CD14-positive monocyte (primary cell): ENCODE measurements around the gene MYO7B. TPM values are rescaled to one million over a fixed set of nuclear protein-coding genes. Genes with fewer than 3 reads are reported as not detected.

Experiments
- DNase-seq, 3 donors: peaks; one replicate each; pipeline ENCODE4 v3.0.0-alpha.2; 2011 to 2022
- H2AFZ ChIP-seq: 2 replicates; pipeline ENCODE4 v1.6.0; 2012; ENCODE audit warnings: mild to moderate bottlenecking, low read depth, low read length, inconsistent platforms; ENCODE audit not compliant: insufficient read depth, poor library complexity, severe bottlenecking
- H3K27ac ChIP-seq, 2 donors: 1 replicate in 1 of 2; 2 replicates in 1 of 2; pipeline ENCODE4 v1.5.1; 2012 to 2013; ENCODE audit warnings: low read length in 2 of 2, control low read depth in 1 of 2, inconsistent platforms in 1 of 2, low read depth in 1 of 2, mild to moderate bottlenecking in 1 of 2
- H3K27me3 ChIP-seq, 2 donors: one replicate each; pipeline versions ENCODE4 v1.6.0 to v1.6.1; 2011 to 2013; ENCODE audit warnings: low read length in 2 of 2; ENCODE audit not compliant: control insufficient read depth in 2 of 2, insufficient read depth in 2 of 2
- H3K36me3 ChIP-seq, 2 donors: replicated peaks in 1 of 2; 1 replicate in 1 of 2; 2 replicates in 1 of 2; pipeline versions ENCODE4 v1.5.1 to v1.6.1; 2012 to 2013; ENCODE audit warnings: low read length in 2 of 2, control low read depth in 1 of 2, inconsistent platforms in 1 of 2, mild to moderate bottlenecking in 1 of 2; ENCODE audit not compliant: insufficient read depth in 2 of 2, control insufficient read depth in 1 of 2
- H3K4me1 ChIP-seq, 2 donors: 1 replicate in 1 of 2; 2 replicates in 1 of 2; pipeline versions ENCODE4 v1.5.1 to v1.6.1; 2012 to 2013; ENCODE audit warnings: low read length in 2 of 2, control low read depth in 1 of 2, inconsistent platforms in 1 of 2, mild to moderate bottlenecking in 1 of 2, moderate library complexity in 1 of 2; ENCODE audit not compliant: insufficient read depth in 2 of 2, control insufficient read depth in 1 of 2
- H3K4me2 ChIP-seq: replicated peaks from 2 replicates; pipeline ENCODE3; 2012; ENCODE audit warnings: low read length, moderate library complexity, mild to moderate bottlenecking; ENCODE audit not compliant: poor library complexity, severe bottlenecking; ENCODE audit errors: extremely low read depth
- H3K4me3 ChIP-seq, 3 experiments: fragments of 200-600 bp in 1 of 3; sonication (generic) in 1 of 3; replicated peaks in 1 of 3; 1 replicate in 2 of 3; 2 replicates in 1 of 3; pipeline ENCODE4 v1.5.1; 2011 to 2013; ENCODE audit warnings: low read length in 3 of 3, mild to moderate bottlenecking in 3 of 3, control low read depth in 2 of 3, low read depth in 2 of 3, inconsistent platforms in 1 of 3, moderate library complexity in 1 of 3
- H3K79me2 ChIP-seq: 2 replicates; pipeline ENCODE4 v1.6.0; 2012; ENCODE audit warnings: mild to moderate bottlenecking, control low read depth, inconsistent platforms, low read length, moderate library complexity; ENCODE audit not compliant: insufficient read depth
- H3K9ac ChIP-seq: 2 replicates; pipeline ENCODE4 v1.6.0; 2017; ENCODE audit warnings: low read length, mild to moderate bottlenecking; ENCODE audit not compliant: insufficient read depth, poor library complexity, severe bottlenecking
- H3K9me3 ChIP-seq, 2 donors: replicated peaks in 1 of 2; 1 replicate in 1 of 2; 2 replicates in 1 of 2; pipeline versions ENCODE4 v1.5.1 to v1.6.1; 2012 to 2013; ENCODE audit warnings: low read length in 2 of 2, control low read depth in 1 of 2; ENCODE audit not compliant: control insufficient read depth in 1 of 2, insufficient read depth in 1 of 2
- H4K20me1 ChIP-seq: 2 replicates; pipeline ENCODE4 v1.6.0; 2012; ENCODE audit warnings: mild to moderate bottlenecking, low read length, control low read depth, moderate library complexity; ENCODE audit not compliant: insufficient read depth
- H3K27ac Mint-ChIP-seq, 7 donors: one replicate each; pipeline ENCODE4 v1.8.0; 2020; ENCODE audit warnings: mild to moderate bottlenecking in 7 of 7, mixed read lengths in 7 of 7, moderate library complexity in 6 of 7, inconsistent platforms in 2 of 7
- H3K27me3 Mint-ChIP-seq, 3 donors: one replicate each; pipeline ENCODE4 v1.8.0; 2021 to 2022; ENCODE audit warnings: low read depth in 3 of 3, mild to moderate bottlenecking in 3 of 3, mixed read lengths in 3 of 3, moderate library complexity in 3 of 3, inconsistent platforms in 1 of 3
- H3K36me3 Mint-ChIP-seq, 2 donors: one replicate each; pipeline ENCODE4 v1.8.0; 2020; ENCODE audit warnings: mixed read lengths in 2 of 2, inconsistent platforms in 1 of 2, mild to moderate bottlenecking in 1 of 2
- H3K4me1 Mint-ChIP-seq: one replicate; pipeline ENCODE4 v1.8.0; 2020; ENCODE audit warnings: mild to moderate bottlenecking, mixed read lengths
- H3K4me3 Mint-ChIP-seq, 2 donors: one replicate each; pipeline ENCODE4 v1.8.0; 2020; ENCODE audit warnings: mild to moderate bottlenecking in 2 of 2, mixed read lengths in 2 of 2, moderate library complexity in 1 of 2
- H3K9me3 Mint-ChIP-seq, 7 donors: one replicate each; pipeline ENCODE4 v1.8.0; 2020 to 2022; ENCODE audit warnings: mixed read lengths in 7 of 7, mild to moderate bottlenecking in 6 of 7, moderate library complexity in 6 of 7, inconsistent platforms in 2 of 7
- CTCF ChIP-seq: fragments of 200-600 bp; IDR thresholded peaks from one replicate; pipeline ENCODE4 v1.8.0; 2022; ENCODE audit warnings: antibody characterized with exemption, mild to moderate bottlenecking
- WGBS: methylation state at CpG from one replicate; pipeline ENCODE4 v1.1.5; 2013; ENCODE audit warnings: missing lambda C conversion rate; ENCODE audit not compliant: insufficient coverage; 5-methylcytosine and 5-hydroxymethylcytosine counted together
- intact Hi-C, 2 donors: fragments of 100-400 bp; cut with micrococcal nuclease; formaldehyde crosslinking; loops; one replicate each; pipeline versions ENCODE4 v1.15.0 to v1.15.1; 2023
- polyA plus RNA-seq, 3 donors: library from polyadenylated mRNA; depleted of rRNA in 1 of 3; unstranded in 2 of 3; stranded (reverse) in 1 of 3; fragments of 300-500 nt in 2 of 3; fragments of >200 nt in 1 of 3; fragmentation: Illumina TruSeq in 2 of 3; gene quantifications; 1 replicate in 2 of 3; 2 replicates in 1 of 3; pipeline ENCODE4 v1.2.3, GENCODE V29; 2012 to 2021

Gene MYO7B
- polyA plus RNA-seq, 3 donors = 7.3 to 9.8 (median 9.0) TPM

GRCh38 chr2:127508023-127508630, 27.4 kb upstream of the MYO7B start:
- H3K36me3 ChIP-seq = peaks cover 31 to 65% of the 10 kb centered on the region in 2 donors
- no peak for DNase-seq
- no peak for TF ChIP-seq CTCF
- H3K27ac ChIP-seq = peak overlapping the region in 1 of 2 donors; percentile 57
- H3K27ac Mint-ChIP-seq = peak overlapping the region in 3 of 7 donors; percentile 71 to 81 (median 79)
- H3K9me3 Mint-ChIP-seq = no peaks in the 10 kb centered on the region
- no peaks in the 10 kb centered on the region for H3K27me3 ChIP-seq
- peaks cover 22% of the 10 kb centered on the region for H3K4me1 Mint-ChIP-seq
- no peak overlapping the region for H3K4me2 ChIP-seq
- intact Hi-C loops = no loop called here
- H3K36me3 Mint-ChIP-seq = peaks cover 34 to 53% of the 10 kb centered on the region in 2 donors
- no peak overlapping the region for H2AFZ ChIP-seq
- peaks cover 0 to 3% (median 0%) of the 10 kb centered on the region in 3 donors for H3K27me3 Mint-ChIP-seq
- H3K9ac ChIP-seq = no peak overlapping the region
- peaks cover 96% of the 10 kb centered on the region for H4K20me1 ChIP-seq
- H3K4me3 ChIP-seq = no peak overlapping the region
- WGBS = no CpG with 5 or more reads among the region's 4 CpGs
- H3K9me3 ChIP-seq = no peaks in the 10 kb centered on the region
- peaks cover 5 to 19% of the 10 kb centered on the region in 2 donors for H3K4me1 ChIP-seq
- H3K4me3 Mint-ChIP-seq = peak overlapping the region in 1 of 2 donors; percentile 13
- H3K79me2 ChIP-seq = peaks cover 96% of the 10 kb centered on the region

- H3K36me3 ChIP-seq = peaks cover 28 to 65% of the 10 kb centered on the region in 2 donors
Observed at GRCh38 chr2:127508631-127509034, 26.9 kb upstream of the MYO7B start.

More at GRCh38 chr2:127508631-127509034, 26.9 kb upstream of the MYO7B start:
- Histone ChIP-seq H3K27me3 (no peaks in the 10 kb centered on the region), H3K9me3 (no peaks in the 10 kb centered on the region), H3K9ac (no peak overlapping the region), H3K4me1 (peaks cover 5 to 19% of the 10 kb centered on the region in 2 donors), H3K4me3 (no peak overlapping the region), H3K4me2 (peak overlapping the region; percentile 10), H3K79me2 (peaks cover 100% of the 10 kb centered on the region), H3K27ac (peak overlapping the region in 1 of 2 donors; percentile 57), H2AFZ (no peak overlapping the region), H4K20me1 (peaks cover 98% of the 10 kb centered on the region)
- peaks cover 22% of the 10 kb centered on the region for H3K4me1 Mint-ChIP-seq
- no peaks in the 10 kb centered on the region for H3K9me3 Mint-ChIP-seq
- peaks cover 31 to 49% of the 10 kb centered on the region in 2 donors for H3K36me3 Mint-ChIP-seq
- DNase-seq = peak; percentile 43 to 86 (median 73)
- H3K4me3 Mint-ChIP-seq = no peak overlapping the region
- WGBS = 0% methylated on average over 2 of the region's 3 CpGs
- no peak for TF ChIP-seq CTCF
- peak overlapping the region; percentile 26 to 83 (median 66) for H3K27ac Mint-ChIP-seq
- intact Hi-C loops = no loop called here
- H3K27me3 Mint-ChIP-seq = peaks cover 0 to 3% (median 0%) of the 10 kb centered on the region in 3 donors
